Gastrocnemius medialis (tissue), 4 donors: Measurements from ENCODE around the gene PHF20. TPM values are rescaled to one million over a fixed set of nuclear protein-coding genes. Genes with fewer than 3 reads are reported as not detected.
A peak's percentile ranks its signal among the peaks of the same experiment; 100 is the strongest.
"Not testable (repeated sequence)": the region's sequence is repeated elsewhere in the genome, so short reads cannot be mapped to it uniquely, and the experiment has no call there.

ENCODE experiments used
- ATAC-seq, 2 donors: fragments of 150-250 bp; one replicate each; pipeline ENCODE4 v1.9.1; 2016
- DNase-seq, 2 donors: peaks; one replicate each; pipeline ENCODE4 v3.0.0-alpha.2; 2019
- H3K27ac ChIP-seq, 4 donors: fragments of 200-600 bp; sonication (generic); 1 replicate in 1 of 4; 2 replicates in 3 of 4; pipeline ENCODE4 v1.5.1; 2016 to 2018; ENCODE audit warnings: mild to moderate bottlenecking in 2 of 4, moderate library complexity in 1 of 4
- H3K27me3 ChIP-seq, 3 donors: fragments of 200-600 bp; sonication (generic) in 2 of 3; 1 replicate in 1 of 3; 2 replicates in 2 of 3; pipeline versions ENCODE4 v1.5.1 to v1.6.0; 2016 to 2019; ENCODE audit warnings: mild to moderate bottlenecking in 1 of 3, moderate library complexity in 1 of 3
- H3K36me3 ChIP-seq, 2 donors: fragments of 200-600 bp; sonication (generic) in 1 of 2; one replicate each; pipeline ENCODE4 v1.5.1; 2017 to 2018
- H3K4me1 ChIP-seq, 2 donors: fragments of 200-600 bp; sonication (generic) in 1 of 2; one replicate each; pipeline ENCODE4 v1.5.1; 2016 to 2017; ENCODE audit warnings: mild to moderate bottlenecking in 2 of 2
- H3K4me3 ChIP-seq, 4 donors: fragments of 200-600 bp; sonication (generic) in 3 of 4; 1 replicate in 1 of 4; 2 replicates in 3 of 4; pipeline ENCODE4 v1.5.1; 2016 to 2019; ENCODE audit warnings: mild to moderate bottlenecking in 2 of 4
- H3K9me3 ChIP-seq, 3 donors: fragments of 200-600 bp; sonication (generic) in 2 of 3; 1 replicate in 1 of 3; 2 replicates in 2 of 3; pipeline ENCODE4 v1.5.1; 2016 to 2019
- POLR2A ChIP-seq, 2 donors: fragments of 450-650 bp; IDR thresholded peaks; one replicate each; pipeline ENCODE4 v1.6.1; 2017; ENCODE audit warnings: antibody characterized with exemption in 2 of 2, mild to moderate bottlenecking in 2 of 2, moderate library complexity in 2 of 2
- in situ Hi-C, 4 donors: fragments of 200-750 bp; cut with MboI; loops; one replicate each; pipeline versions ENCODE4 v1.15.0 to v1.8.0; 2017; ENCODE audit warnings: low sequenced_read_pairs in 4 of 4
- intact Hi-C: fragments of 100-400 bp; cut with DNase I; formaldehyde crosslinking; loops from one replicate; pipeline ENCODE4 v1.15.1; 2023; ENCODE audit warnings: low total_unique reads
- total RNA-seq, 4 donors: library from RNA; depleted of rRNA; stranded (reverse); fragments of >200 nt; gene quantifications; one replicate each; pipeline versions ENCODE4 v1.1.0 to v1.2.3, GENCODE V29; 2016
- TF ChIP-seq, protein P1 (sequence below), 5 experiments: fragments of 450-650 bp in 3 of 5; fragments of 200-600 bp in 2 of 5; sonication (generic) in 2 of 5; IDR thresholded peaks in 4 of 5; conservative IDR thresholded peaks in 1 of 5; 1 replicate in 4 of 5; 2 replicates in 1 of 5; pipeline ENCODE4 v1.5.1; 2016 to 2019; ENCODE audit warnings: antibody characterized with exemption in 5 of 5, mild to moderate bottlenecking in 3 of 5, moderate library complexity in 3 of 5

Gene PHF20
- total RNA-seq, 4 donors from 2014 or later, result 72.6 to 91.9 (median 82.2) TPM

DNA sequence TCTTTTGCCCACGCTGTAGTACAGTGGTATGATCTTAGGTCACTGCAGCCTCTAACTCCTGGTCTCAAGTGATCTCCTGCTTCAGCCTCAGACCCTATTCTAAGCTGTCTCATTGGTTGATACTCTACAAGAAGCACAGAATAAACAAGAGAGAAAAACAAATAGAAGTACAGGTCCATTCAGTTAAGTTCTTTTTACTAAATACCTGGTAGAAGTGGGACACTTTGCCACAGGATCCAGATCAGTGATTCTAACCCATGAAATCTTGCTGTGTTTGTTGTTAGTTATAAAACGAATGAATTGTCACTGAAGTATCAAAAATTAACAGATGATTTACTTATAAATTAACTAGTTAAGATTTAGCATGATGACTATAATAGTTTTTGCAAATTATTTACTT lies 105.8 kb downstream of the PHF20 start:
- Histone ChIP-seq H3K27ac (peak overlapping the region in 3 of 4 donors; percentile 12 to 86 (median 36)), H3K27me3 (no peaks in the 10 kb centered on the region), H3K4me3 (no peak overlapping the region), H3K36me3 (peaks cover 0 to 4% of the 10 kb centered on the region in 2 donors), H3K9me3 (no peaks in the 10 kb centered on the region), H3K4me1 (peaks cover 31 to 35% of the 10 kb centered on the region in 2 donors)
- no peak for DNase-seq
- in situ Hi-C loops, result loop anchor here in 2 of 4 donors (25.0 kb wide), 2 partner anchors 140 to 165 kb away; partner anchors contain the start of gene RBM39 (in 1 of the 2)
- no peak for TF ChIP-seq POLR2A (IDR thresholded peaks at IDR 0.05)
- TF ChIP-seq, protein P1, sequence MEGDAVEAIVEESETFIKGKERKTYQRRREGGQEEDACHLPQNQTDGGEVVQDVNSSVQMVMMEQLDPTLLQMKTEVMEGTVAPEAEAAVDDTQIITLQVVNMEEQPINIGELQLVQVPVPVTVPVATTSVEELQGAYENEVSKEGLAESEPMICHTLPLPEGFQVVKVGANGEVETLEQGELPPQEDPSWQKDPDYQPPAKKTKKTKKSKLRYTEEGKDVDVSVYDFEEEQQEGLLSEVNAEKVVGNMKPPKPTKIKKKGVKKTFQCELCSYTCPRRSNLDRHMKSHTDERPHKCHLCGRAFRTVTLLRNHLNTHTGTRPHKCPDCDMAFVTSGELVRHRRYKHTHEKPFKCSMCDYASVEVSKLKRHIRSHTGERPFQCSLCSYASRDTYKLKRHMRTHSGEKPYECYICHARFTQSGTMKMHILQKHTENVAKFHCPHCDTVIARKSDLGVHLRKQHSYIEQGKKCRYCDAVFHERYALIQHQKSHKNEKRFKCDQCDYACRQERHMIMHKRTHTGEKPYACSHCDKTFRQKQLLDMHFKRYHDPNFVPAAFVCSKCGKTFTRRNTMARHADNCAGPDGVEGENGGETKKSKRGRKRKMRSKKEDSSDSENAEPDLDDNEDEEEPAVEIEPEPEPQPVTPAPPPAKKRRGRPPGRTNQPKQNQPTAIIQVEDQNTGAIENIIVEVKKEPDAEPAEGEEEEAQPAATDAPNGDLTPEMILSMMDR (IDR thresholded peaks at IDR 0.05 in 4 of 5, conservative IDR thresholded peaks at IDR 0.05 in 1 of 5), result no peak
- intact Hi-C loops, result no loop called here
- no peak for ATAC-seq

DNA sequence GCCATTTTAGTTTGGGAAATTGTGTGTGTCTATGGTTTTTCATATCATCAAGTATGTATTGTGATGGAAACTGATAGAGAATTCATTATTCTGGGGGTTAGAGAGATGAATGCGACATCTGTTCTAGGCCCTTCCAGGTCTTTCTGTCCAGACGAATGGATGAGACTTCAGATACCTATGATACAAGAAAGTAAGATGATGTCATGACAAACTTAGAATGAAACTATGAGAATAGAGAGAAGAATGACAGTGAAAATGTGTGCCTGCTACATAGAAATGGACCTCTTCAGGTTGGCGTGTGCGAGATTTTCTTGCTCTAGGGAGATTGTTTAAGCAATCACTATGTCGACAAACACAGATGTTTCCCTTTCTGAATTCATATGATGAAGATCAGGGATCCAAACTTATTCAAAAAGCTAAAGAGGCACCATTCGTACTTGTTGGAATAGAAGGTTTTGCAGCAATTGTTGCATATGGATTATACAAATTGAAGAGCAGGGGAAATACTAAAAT lies 106.4 kb downstream of the PHF20 start:
- no peak for TF ChIP-seq POLR2A (IDR thresholded peaks at IDR 0.05)
- TF ChIP-seq, protein P1 (IDR thresholded peaks at IDR 0.05 in 4 of 5, conservative IDR thresholded peaks at IDR 0.05 in 1 of 5), result no peak
- in situ Hi-C loops, result loop anchor here in 2 of 4 donors (25.0 kb wide), 2 partner anchors 141 to 166 kb away; partner anchors contain the start of gene RBM39 (in 1 of the 2)
- H3K27me3 ChIP-seq, result no peaks in the 10 kb centered on the region
- H3K4me1 ChIP-seq, result peaks cover 35 to 36% of the 10 kb centered on the region in 2 donors
- ATAC-seq (no peak), DNase-seq (no peak)
- no peaks in the 10 kb centered on the region for H3K9me3 ChIP-seq
- peaks cover 0 to 4% of the 10 kb centered on the region in 2 donors for H3K36me3 ChIP-seq
- H3K4me3 ChIP-seq, result no peak overlapping the region
- intact Hi-C loops, result no loop called here
- H3K27ac ChIP-seq, result peak overlapping the region in 3 of 4 donors; percentile 12 to 86 (median 36)

DNA sequence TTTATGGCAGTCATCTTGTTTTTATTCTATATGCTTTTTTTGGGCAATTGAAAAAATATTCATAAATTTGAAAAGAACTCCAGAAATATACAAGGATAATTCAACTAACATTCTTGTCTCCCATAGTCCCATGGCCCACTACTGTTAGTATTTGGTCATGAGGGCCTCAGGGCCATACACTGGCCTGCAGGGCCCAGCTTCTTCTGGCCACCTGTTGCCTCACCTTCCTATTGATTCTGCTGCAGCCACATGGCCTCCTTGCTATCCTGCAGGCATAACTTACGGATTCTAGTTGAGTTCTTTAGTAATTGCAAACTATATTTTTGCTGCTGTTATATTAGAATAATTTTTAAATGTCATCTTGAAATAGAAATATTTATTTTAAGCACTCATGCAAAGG lies 109.9 kb downstream of the PHF20 start:
- Histone ChIP-seq H3K27me3 (no peaks in the 10 kb centered on the region), H3K27ac (peak overlapping the region; percentile 78 to 92 (median 84)), H3K4me3 (no peak overlapping the region), H3K4me1 (peaks cover 28 to 40% of the 10 kb centered on the region in 2 donors), H3K36me3 (peaks cover 0 to 4% of the 10 kb centered on the region in 2 donors), H3K9me3 (no peaks in the 10 kb centered on the region)
- TF ChIP-seq, protein P1 (IDR thresholded peaks at IDR 0.05 in 4 of 5, conservative IDR thresholded peaks at IDR 0.05 in 1 of 5), result no peak
- no peak for TF ChIP-seq POLR2A (IDR thresholded peaks at IDR 0.05)
- intact Hi-C loops, result loop anchor here (5.0 kb wide), 2 partner anchors 54 to 164 kb away; no protein-coding TSS in a partner anchor
- ATAC-seq, result no peak
- in situ Hi-C loops, result loop anchor here (5.0 to 25.0 kb wide), 4 partner anchors 137 to 169 kb away; partner anchors contain the start of gene RBM39 (in 2 of the 4)
- DNase-seq, result no peak

DNA sequence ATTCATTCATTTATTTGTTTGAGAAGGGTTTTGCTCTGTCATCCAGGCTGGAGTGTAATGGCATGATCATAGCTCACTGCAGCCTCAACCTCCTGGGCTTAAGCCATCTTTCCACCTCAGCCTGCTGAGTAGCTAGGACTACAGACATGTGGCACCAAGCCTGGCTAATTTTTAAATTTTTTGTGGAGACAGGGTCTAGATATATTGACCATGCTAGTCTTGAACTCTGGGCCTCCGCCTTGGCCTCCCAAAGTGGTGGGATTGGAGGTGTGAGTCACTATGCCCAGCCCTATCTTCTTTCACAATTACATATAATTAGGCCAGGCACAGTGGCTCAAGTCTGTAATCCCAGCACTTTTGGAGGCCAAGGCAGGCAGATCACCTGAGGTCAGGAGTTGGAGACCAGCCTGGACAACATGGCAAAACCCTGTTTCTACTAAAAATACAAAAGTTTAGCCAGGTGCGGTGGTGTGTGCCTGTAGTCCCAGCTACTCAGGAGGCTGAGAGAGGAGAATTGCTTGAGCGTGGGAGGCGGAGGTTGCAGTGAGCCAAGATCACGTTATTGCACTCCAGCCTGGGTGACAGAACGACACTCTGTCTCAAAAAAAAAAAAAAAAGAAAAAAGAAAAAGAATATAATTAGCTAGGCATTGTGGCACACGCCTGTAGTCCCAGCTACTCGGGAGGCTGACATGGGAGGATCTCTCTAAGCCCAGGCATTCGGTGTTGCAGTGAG lies 110.8 kb downstream of the PHF20 start:
- Histone ChIP-seq H3K27ac (peak overlapping the region; percentile 78 to 92 (median 84)), H3K4me1 (peaks cover 33 to 40% of the 10 kb centered on the region in 2 donors)
- not testable (repeated sequence) for DNase-seq, H3K36me3 ChIP-seq, H3K4me3 ChIP-seq, H3K27me3 ChIP-seq, H3K9me3 ChIP-seq, ATAC-seq
- in situ Hi-C loops (loop anchor here (5.0 to 25.0 kb wide), 4 partner anchors 138 to 170 kb away; partner anchors contain the start of gene RBM39 (in 2 of the 4)), intact Hi-C loops (loop anchor here (5.0 kb wide), 2 partner anchors 55 to 165 kb away; no protein-coding TSS in a partner anchor)

DNA sequence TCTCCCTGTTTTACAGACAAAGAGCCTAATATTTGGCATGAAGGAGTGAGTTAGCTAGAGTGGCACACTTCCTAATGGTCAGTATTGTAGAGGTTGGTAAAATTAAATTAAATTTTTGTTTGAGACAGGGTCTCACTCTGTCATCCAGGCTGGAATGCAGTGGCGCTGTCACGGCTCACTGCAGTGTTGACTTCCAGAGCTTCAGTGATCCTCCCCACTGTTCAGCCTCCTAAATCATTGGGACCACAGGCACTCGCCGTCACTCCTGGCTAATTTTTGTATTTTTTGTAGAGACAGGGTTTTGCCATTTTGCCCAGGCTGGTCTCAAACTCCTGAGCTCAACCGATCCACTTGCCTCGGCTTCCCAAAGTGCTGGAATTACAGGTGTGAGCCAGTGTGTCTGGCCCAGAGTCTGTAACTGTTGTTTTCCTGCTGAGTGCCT lies 111.5 kb downstream of the PHF20 start:
- TF ChIP-seq POLR2A (IDR thresholded peaks at IDR 0.05), result no peak
- TF ChIP-seq, protein P1 (IDR thresholded peaks at IDR 0.05 in 4 of 5, conservative IDR thresholded peaks at IDR 0.05 in 1 of 5), result no peak
- peaks cover 29 to 40% of the 10 kb centered on the region in 2 donors for H3K4me1 ChIP-seq
- in situ Hi-C loops, result loop anchor here (5.0 to 25.0 kb wide), 4 partner anchors 139 to 171 kb away; partner anchors contain the start of gene RBM39 (in 2 of the 4)

More for the DNA sequence above, 111.5 kb downstream of the PHF20 start:
- Histone ChIP-seq H3K27me3 (no peaks in the 10 kb centered on the region), H3K9me3 (no peaks in the 10 kb centered on the region), H3K36me3 (peaks cover 0 to 4% of the 10 kb centered on the region in 2 donors), H3K4me3 (no peak overlapping the region), H3K27ac (peak overlapping the region; percentile 78 to 92 (median 84))
- intact Hi-C loops, result loop anchor here (5.0 kb wide), 2 partner anchors 56 to 166 kb away; no protein-coding TSS in a partner anchor
- ATAC-seq (no peak), DNase-seq (no peak)
